NOMO-1 treated with DMSO at 0.1 percent for 48 hours (cell line): ENCODE results near the gene ARHGAP21.
A peak's percentile ranks its signal among the peaks of the same experiment; 100 is the strongest.
"Not testable (repeated sequence)": the region's sequence is repeated elsewhere in the genome, so short reads cannot be mapped to it uniquely, and the experiment has no call there.

Experiments used
- DNase-seq: peaks from one replicate; lab custom pipeline; 2025; ENCODE audit not compliant: unreplicated experiment; lab: John Stamatoyannopoulos, UW

Gene ARHGAP21

GRCh38 chr10:24723788-24724380 is at the start of gene ARHGAP21:
Gene ARHGAP21, minus strand, starts transcription at chr10:24723887. Its CDS starts 1,988 bp downstream, at chr10:24721899.
- DNase-seq: no peak

- DNase-seq: no peak
Measured at GRCh38 chr10:24771943-24772694, 48.4 kb upstream of the ARHGAP21 start.

DNA sequence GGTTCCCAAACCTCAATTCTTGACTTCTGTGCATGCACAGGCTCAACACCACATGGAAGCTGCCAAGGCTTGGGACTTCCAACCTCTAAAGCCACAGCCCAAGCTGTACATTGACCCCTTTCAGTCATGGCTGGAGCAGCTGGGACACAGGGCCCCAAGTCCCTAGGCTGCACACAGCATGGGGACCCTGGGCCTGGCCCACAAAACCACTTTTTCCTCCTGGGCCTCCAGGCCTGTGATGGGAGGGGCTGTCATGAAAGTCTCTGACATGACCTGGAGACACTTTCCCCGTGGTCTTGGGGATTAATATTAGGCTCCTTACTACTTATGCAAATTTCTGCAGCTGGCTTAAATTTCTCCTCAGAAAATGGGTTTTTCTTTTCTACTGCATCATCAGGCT is 41.3 kb upstream of the ARHGAP21 start:
- DNase-seq: not testable (repeated sequence)

GRCh38 chr10:24762966-24763623 is 39.4 kb upstream of the ARHGAP21 start:
- DNase-seq: no peak

GRCh38 chr10:24762161-24762924 is 38.7 kb upstream of the ARHGAP21 start:
- no peak for DNase-seq

- DNase-seq: no peak
Measured at GRCh38 chr10:24759672-24760071, 36.0 kb upstream of the ARHGAP21 start.

DNA sequence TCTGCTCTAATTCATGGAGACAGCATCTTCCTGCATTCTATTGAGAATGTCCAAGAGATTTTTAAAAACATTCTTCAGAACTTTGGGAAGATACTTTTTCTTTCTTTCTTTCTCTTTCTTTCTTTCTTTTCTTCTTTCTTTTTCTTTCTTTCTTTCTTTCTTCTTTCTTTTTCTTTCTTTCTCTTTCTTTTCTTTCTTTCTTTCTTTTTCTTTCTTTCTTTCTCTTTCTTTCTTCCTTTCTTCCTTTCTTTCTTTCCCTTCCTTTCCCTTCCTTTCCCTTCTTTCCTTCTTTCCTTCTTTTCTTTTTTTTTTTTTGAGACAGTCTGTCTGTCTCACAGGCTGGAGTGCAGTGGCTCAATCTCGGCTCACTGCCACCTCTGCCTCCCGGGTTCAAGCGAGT is 34.6 kb upstream of the ARHGAP21 start:
- not testable (repeated sequence) for DNase-seq

DNA sequence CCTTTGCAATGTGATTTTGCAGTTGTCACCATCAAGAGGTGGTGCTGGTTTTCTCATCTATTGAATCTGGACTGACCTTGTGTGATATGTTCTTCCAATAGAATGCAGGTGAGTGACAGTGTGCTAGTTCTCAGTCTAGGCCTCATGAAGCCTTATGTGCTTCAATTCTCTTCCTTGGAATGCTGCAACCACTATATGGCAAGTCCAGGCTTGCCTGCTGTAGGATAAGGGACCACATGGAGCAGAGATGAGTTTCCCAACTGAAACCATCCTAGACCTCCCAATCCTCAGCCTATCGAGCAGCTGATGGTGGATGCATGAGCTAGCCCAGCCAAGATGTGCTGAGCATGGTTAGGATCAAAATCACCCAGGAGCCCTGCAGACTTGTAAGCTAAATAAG is 32.6 kb upstream of the ARHGAP21 start:
- no peak for DNase-seq

- no peak for DNase-seq
Measured at GRCh38 chr10:24751716-24752115, 28.0 kb upstream of the ARHGAP21 start.

DNA sequence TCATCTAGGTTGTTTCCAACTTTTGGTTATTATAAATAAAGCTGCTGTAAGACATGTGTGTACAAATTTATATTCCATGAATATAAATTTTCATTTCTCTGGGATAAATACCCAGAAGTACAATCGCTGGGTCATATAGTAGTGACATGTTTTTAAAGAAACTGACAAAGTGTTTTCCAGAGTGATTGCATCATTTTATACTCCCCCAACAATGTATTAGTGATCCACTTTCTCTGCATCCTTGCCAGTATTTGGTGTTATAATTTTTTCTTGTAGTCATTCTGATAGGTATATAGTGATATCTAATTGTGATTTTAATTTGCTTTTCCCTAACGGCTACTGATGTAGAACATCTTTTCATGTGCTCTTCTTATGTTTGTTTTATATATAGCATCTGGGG is 27.0 kb upstream of the ARHGAP21 start:
- no peak for DNase-seq

GRCh38 chr10:24748214-24748613 is 24.5 kb upstream of the ARHGAP21 start:
- no peak for DNase-seq

DNA sequence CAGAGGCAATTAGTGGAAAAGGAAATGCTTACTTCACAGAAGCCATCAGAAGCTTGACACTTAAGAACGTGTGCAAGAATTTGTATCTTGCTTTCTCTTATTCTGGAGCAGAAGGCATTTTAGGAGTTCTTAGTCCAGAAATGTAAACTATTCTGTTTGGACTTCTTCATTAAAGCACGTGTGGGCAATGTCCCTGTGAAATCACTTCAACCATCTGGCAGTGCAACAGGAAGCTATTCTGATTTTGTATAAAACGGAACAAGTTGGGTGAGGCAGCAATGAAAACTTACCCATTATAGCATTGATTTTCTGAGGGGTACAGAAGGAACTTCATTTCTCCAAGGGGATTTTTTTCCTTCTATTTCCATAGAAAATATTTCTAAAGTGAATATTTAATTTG is 21.3 kb upstream of the ARHGAP21 start:
- DNase-seq: no peak

GRCh38 chr10:24740714-24741113 is 17.0 kb upstream of the ARHGAP21 start:
- DNase-seq: no peak

GRCh38 chr10:24737001-24737400 is 13.3 kb upstream of the ARHGAP21 start:
- no peak for DNase-seq

- DNase-seq: no peak
Measured at GRCh38 chr10:24731942-24732341, 8.3 kb upstream of the ARHGAP21 start.

DNA sequence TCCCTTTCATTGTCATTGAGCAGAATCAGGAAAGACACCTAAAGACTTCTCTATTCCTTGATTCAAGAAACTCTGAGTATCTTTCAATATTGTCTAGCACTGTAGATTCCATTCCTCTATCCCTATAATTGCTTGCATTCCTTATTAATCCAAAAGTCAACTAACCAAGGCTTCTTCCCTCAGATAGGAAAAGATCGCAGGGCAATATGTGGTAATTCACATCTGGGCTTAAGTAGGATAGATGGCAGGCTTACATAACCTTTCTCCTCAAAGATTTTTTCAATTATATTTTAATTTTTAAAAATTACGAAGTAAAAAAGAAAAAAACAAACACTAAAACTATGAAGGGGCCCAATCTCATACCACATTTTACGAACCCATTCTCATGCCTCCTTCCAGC is 7.1 kb upstream of the ARHGAP21 start:
- no peak for DNase-seq

DNA sequence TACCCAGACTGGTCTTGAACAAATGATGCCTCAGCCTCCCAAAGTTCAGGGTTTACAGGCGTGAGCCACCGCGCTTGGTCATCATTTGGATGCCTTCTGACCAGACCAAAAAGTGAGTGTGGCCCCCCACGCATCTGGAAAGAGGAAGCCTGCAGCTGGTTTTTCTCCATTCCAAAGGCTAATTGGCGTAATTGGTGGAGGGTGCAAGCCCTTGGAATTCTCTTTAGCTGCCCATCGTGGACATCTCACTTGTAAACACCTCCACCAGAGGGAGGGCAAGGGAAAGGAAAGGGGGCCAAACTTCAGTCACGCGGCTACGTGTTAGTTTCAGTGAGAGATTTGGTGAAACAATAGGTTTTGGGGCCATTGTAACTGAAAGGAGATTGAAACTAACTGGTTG is 4.1 kb upstream of the ARHGAP21 start:
- DNase-seq: no peak

DNA sequence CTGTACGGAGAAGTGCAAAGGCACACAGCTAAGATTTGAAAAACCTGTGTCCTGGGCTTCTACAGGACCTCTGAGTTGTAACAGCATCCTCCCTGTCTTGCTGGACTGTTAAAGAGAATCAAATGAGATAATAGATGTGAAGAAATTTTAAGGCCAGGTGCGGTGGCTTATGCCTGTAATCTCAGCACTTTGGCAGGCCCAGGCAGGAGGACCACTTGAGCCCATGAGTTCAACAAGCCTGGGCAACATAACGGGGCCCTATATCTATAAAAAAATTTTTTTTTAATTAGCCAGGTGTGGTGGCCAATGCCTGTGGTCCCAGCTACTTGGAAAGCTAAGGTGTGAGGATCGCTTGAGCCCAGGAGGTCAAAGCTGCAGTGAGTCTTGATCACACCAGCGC is 2.9 kb upstream of the ARHGAP21 start:
- no peak for DNase-seq

GRCh38 chr10:24726029-24726428 is 2.3 kb upstream of the ARHGAP21 start:
- not testable (repeated sequence) for DNase-seq

- peak; percentile 92 for DNase-seq
Measured at GRCh38 chr10:24724381-24725228, 918 bp upstream of the ARHGAP21 start.

GRCh38 chr10:24723386-24723787 is 300 bp downstream of the ARHGAP21 start:
- peak; percentile 16 for DNase-seq
